Endometrial microvascular endothelial cells (primary cell): ENCODE data around the gene SMIM13. TPM values are rescaled to one million over a fixed set of nuclear protein-coding genes. Genes with fewer than 3 reads are reported as not detected.

Source experiments
- in situ Hi-C: cut with HindIII; loops from 2 replicates; pipeline ENCODE4 v1.10.0; 2017; ENCODE audit warnings: low sequenced_read_pairs, low pct_unique_long_range_greater_than_20kb; ENCODE audit errors: inconsistent ontology term
- total RNA-seq: library from RNA; depleted of rRNA; stranded (reverse); fragments of >200 nt; gene quantifications from one replicate; pipeline ENCODE4 v1.2.3, GENCODE V29; 2015; ENCODE audit errors: inconsistent ontology term

SMIM13 gene
- total RNA-seq, 1 donor from 2014 or later = 13.3 TPM

DNA sequence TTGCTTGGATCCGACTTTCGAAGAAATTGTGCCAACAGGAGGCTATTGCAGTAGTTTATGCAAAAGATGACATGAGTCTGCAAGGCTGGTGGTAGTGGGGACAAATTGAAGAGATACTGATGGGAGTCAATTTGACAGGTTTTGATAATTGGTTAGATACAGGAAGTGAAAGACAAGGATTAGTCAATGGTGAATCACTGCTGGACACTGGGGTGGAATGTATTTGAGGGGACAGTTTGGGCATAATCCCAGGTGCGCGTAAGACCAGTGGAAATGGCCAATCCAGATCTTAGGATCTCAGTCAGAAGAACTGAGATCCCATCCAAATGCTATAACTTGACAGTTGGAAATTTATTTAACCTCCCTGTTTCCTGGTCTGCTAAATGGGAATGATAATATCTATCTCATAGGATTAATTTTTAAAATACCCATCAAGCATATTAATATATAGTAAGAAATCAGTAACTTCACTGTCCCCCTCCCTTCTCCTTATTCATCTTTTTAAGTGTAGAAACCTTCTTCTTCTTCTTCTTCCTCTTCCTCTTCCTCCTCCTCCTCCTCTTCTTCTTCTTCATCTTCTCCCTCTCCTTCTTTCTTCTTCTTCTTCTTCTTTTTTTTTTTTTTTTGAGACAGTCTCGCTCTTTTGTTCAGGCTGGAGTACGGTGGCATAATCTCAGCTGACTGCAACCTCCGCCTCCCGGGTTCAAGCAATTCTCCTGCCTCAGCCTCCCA is 48.8 kb downstream of the SMIM13 start:
- in situ Hi-C loops = no loop called here

DNA sequence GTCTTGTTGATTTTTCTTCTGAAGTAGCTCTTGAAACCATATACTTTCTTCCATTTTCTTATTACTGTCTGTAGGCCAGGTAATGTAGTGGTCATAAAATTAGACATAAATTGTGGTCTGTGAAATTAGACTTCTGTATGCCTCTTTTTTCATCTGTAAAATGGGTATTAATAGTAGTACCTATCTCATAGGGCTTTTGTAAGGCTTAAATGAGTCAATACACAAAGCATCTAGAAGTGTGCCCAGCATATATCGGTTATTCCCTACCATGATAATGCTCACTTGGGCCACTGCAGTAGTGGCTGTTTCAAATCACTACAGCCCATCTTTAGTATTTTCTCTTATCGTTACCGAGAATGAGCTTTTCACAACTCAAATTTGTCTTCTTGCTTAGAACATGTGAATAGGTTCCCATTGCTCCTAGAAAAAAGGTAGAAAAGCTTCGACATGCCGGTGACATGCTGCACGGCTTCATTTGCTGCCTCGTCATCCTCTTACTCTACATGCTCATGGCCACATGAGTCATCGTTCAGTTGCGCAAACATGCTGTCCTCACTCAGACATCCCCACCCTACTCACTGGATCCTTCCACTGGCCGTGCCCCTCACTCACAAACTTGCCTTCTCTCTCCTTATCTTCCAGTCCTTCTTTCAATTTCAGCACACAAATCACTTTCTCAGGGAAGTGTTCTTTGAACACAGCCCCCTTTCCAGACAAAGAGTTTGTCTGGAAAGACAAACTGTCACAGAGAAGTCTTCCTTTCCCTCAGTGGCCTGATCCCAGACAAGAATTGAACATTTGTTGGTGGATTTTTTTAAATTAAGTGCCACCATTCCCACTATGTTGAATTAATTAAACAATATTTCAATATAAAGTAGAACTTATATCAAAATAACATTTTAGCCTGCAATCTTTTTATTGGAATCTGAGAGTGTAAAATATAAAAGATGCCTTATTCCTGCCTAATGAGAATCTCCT is 50.0 kb downstream of the SMIM13 start:
- in situ Hi-C loops = no loop called here

DNA sequence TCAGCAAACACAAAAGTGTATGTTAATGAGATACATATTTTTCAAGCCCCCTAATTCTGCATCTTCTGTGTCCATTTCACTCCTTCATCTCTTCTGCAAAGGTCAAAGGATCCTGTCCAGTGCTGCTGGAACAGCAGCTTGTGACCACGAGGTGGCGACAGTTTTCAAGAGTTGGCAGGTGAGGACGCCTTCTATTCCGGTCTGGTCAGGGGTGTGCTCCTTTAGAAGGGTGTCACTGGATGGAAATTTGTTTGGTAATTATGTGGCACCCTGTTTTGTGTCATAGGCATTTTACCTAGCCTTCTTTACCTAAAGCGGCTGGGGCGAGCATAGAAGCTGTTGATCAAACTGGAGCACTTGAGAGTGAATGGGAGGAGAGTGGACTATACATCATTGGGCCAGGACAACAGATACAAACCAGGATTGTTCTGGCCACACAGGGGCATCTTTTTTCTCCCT is 50.8 kb downstream of the SMIM13 start:
- in situ Hi-C loops = no loop called here

DNA sequence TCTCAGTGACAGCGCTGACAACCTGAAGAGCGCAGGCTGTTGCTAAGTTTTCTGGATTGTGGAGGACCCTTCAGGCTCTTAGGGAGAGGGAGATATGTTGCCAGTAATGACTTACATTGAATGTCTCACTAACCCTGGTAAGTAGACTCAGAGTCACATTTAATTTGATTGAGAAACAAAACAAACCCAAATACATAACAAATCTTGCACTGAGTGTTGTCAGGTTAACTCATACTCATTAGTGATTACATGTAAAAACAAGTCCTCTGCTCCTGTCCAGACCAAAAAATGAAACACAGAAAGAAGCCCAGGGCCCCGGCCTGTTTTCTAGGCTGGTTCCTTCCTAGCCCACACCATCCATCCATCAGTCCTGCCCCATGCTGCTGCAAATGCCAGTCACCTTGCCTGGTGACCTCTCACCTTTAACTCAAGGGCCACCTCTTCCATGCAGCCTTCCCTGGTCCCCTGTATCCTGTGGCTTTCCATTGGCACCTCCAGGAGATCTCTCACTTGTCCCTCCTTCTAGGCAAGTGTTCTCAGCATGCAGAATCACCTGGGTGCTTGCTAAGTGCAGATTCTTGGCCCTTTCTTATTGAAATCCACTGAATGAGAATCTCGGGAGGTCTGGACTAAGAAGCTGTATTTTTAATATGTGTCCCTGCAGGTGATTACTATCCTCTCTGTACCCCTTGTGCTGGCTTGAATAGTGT is 52.6 kb downstream of the SMIM13 start:
- in situ Hi-C loops = no loop called here

DNA sequence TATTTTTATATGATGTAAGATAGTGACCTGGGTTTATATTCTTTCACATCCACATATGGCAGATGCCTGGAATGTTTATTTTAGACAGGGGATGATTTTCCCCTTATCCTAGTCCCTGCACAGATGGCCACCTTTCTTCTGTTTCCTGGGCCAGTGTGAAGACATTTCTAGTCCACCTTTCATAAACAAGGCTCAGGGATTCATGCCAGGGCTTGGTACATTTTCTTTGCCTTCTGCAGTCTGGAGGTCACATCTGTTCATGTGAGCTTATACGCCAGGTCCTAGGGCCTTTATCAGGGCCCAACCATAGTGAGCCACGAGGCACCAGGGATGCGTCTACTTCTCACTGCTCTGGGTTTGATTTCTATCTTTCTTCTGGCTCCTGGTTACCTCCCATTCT is 55.9 kb downstream of the SMIM13 start:
- in situ Hi-C loops = no loop called here

DNA sequence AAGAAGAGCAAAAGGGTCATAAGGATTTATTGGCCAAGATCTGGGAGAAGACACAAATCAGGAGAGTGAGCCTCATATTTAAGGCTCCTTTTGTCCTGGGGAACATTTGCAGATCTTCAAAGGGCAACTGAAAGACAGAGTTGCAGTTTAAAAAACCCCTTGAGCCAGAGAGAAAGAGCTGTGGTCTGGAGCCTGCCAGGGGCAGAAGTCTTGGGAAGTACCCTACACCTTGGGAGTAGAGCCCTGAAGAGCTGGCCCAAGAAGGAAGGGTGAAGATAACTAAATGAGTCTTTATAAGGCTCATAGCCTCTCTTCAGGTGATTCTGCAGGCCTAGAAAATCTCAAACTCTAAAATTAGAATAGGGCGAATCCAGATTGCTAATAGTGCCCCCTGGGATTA is 57.9 kb downstream of the SMIM13 start:
- in situ Hi-C loops = no loop called here

DNA sequence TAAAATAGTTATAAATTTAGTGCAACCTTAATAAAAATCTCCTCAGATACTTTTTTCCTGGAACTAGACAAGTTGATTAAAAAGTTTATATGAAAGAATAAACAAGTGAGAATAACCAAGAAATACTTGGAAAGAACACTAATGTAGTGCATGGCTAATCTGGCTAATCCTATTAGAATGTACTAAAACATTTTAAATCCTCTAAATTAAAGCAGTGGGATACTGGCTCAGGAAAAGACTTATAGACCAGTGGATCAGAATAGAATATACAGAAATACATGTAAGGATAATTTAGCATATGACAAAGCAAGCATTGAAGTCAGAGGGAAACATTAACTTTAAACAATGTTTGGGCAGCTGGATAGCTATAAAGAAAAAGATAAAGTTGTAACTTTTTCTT is 58.9 kb downstream of the SMIM13 start:
- in situ Hi-C loops = no loop called here

GRCh38 chr6:11153447-11153846 is 59.8 kb downstream of the SMIM13 start:
- in situ Hi-C loops = no loop called here

DNA sequence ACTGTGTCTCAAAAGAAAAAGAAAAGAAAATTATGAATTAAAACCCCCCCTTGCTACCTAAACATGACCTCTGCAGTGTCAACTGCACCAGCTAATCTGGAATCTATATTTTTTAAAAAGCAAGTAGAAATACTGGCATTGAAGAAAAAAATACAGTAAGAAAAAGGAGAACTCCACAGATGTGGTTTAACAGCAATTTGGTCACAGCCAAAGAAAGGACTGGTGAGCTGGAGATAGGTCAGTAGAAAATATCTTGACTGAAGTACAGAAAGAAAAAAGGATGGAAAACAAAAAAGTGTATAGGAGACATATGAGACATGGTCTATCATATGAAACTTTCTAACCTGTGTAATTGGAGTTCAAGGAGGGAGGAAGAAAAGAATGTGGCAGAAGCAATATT is 62.0 kb downstream of the SMIM13 start:
- in situ Hi-C loops = no loop called here

DNA sequence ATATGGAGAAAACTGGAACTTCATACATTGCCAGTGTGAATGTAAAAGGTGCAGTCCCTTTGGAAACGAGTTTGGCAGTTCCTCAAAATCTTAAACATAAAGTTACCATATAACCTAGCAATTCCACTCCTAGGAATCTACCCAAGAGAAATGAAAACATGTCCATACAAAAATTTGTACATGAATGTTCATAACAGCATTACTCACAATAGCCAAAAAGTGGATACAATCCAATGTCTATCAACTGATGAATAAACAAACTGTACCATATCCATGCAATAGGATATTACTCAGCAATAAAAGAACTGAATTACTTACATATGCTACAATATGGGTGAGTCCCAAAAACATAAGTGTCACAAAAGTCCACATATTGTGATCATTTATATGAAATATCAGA is 66.6 kb downstream of the SMIM13 start:
- in situ Hi-C loops = no loop called here

DNA sequence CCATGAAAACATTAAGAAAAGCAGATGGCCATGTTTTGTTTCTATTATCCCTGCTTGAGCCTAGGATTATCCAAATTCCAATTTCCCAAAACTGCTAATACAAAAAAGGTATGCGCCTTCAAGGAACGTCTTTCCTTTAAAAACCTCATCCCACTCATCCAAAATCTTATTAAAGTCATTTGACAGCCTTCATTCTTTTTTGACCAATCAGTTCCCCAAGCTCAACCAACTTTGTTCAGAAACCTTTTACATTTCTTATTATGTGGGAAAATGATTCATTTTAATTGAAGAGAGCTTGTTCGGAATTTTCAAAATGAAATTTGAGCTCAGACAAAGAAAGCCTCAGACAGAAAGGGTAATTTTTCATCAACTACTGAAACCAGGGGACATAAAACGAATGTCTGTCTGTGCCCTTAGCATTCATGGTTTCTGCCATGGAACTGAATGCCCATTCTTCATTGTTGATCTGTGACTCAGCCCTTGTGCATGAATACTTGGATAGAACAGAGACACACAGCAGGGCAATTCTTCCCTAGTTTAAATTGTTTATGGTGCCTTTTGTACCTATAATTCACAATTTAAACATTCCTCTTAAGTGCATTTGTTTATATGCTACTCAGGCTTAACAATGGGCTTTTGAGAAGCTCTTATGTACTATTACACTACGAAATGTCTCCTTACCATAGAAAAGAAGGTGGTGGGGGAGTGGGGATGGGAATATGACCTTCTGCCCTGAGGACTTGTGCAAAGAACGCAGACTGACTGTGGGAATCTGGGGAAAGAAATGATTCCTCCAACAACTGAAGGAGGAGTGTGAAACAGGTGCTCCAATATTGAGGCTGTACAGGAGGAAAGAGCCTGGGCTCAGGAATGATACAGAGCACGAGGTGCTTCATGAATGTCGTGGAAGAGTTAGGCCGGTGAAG is 67.7 kb downstream of the SMIM13 start:
- in situ Hi-C loops = no loop called here

DNA sequence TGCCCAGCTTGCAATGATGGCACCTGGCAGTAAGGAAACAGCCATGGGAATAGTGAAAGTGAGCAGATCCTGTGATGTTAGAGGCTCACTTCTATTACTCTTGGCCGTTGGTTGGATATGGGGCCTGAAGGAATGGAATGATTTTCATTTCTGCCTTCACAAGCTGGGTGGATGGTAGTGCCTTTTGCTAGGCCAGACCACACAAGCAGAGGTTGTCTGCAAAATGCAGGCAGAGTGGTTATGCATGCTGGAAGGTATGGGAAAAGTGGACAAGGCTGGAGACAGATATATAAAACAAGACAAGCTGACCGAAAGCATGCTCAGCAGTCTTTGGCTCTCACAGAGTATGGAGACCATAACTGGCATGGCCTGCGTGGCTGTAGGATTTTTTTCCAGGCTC is 68.6 kb downstream of the SMIM13 start:
- in situ Hi-C loops = no loop called here

GRCh38 chr6:11163932-11164331 is 70.3 kb downstream of the SMIM13 start:
- in situ Hi-C loops = no loop called here

DNA sequence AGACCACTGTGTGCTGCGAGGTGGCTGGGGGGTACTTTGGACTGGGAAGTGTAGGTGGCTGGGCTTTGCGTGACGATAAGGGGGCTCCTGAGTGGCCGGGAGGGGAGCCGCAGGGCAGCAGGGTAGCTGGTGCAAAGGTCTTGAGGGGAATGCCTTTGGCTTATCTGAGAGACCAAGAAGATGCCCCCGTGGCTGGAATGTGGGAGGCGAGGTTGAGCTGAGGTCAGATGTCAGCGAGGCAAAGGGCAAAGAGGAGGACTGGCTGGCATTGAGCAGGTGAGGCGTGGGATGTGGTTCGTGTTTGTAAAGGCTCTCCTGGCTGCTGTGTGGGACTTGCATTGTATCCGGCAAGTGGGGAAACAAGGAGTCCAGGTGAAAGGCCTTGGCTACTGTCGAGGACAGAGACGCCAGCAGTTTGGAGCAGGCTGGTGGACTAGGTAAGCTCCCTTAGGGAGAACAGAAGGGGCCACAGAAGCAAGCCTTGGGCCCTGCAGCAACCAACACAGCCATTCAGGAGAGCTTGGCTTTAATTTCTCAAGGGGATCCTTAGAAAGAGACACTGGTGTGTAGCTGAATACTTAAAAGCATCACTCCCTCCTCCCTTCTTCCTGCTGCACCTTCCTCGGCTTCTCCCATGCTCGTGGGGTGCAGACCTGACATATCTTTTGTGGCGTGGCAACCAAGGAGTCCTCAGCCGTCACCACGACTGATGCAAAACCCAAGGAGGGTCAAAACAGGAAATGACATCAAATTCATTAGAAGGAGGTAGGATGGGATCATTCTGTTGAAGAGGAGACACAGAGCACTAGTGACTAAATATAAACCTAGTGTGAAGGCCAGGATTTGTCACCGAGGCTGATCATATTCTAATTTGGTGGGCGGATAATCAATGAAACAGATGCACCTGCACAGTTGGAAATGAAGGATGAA is 71.3 kb downstream of the SMIM13 start:
- in situ Hi-C loops = no loop called here

- in situ Hi-C loops = no loop called here
Observed at GRCh38 chr6:11166948-11167347, 73.3 kb downstream of the SMIM13 start.

- in situ Hi-C loops = no loop called here
Observed at GRCh38 chr6:11168091-11168635, 74.5 kb downstream of the SMIM13 start.

DNA sequence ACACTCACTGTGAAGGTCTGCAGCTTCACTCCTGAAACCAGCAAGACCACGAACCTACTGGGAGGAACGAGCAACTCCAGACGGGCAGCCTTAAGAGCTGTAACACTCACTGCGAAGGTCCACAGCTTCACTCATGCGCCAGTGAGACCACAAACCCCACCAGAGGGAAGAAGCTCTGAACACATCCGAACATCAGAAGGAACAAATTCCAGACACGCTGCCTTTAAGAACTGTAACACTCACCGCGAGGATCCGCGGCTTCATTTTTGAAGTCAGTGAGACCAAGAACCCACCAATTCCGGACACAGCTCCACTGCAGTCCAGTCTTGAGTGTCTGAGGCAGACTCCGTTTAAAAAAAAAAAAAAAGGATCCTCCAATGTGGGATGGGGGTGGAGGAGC is 78.3 kb downstream of the SMIM13 start:
- in situ Hi-C loops = no loop called here
